IMR-90 (cell line): ENCODE results near the gene UPK1A. TPM values are rescaled to one million over a fixed set of nuclear protein-coding genes. Genes with fewer than 3 reads are reported as not detected.

Experiments
- ATAC-seq: fragments of 200-7000 bp; cut with Tn5 transposase; 2 replicates; pipeline ENCODE4 v1.9.1; 2020; ENCODE audit warnings: low read depth, mild to moderate bottlenecking, moderate library complexity
- BruUV-seq: library from RNA; stranded (reverse); fragments of 400-500 nt; replicated peaks from 2 replicates; lab custom pipeline; 2021; lab: Mats Ljungman, UMichigan
- CTCF ChIA-PET: fragments of 300-600 bp; formaldehyde crosslinking; extraction: SDS; loops from one replicate; lab custom pipeline; 2021; ENCODE audit warnings: antibody characterized with exemption; lab: Yijun Ruan, JAX
- POLR2A ChIA-PET: fragments of 300-600 bp; sonication (Branson Sonifier 250); formaldehyde crosslinking; loops from one replicate; lab custom pipeline; 2022; ENCODE audit warnings: antibody characterized with exemption; ENCODE audit not compliant: unreplicated experiment; lab: Charles Lee
- DNase-seq: peaks from one replicate; pipeline ENCODE4 v3.0.0; 2013
- H2AFZ ChIP-seq: replicated peaks from 2 replicates; pipeline ENCODE3; 2013; ENCODE audit warnings: low read length, mild to moderate bottlenecking; ENCODE audit not compliant: poor library complexity
- H2AK5ac ChIP-seq: 2 replicates; pipeline ENCODE4 v1.6.1; 2013; ENCODE audit warnings: low read depth, low read length, inconsistent platforms
- H2AK9ac ChIP-seq: replicated peaks from 2 replicates; pipeline ENCODE3; 2013; ENCODE audit warnings: mild to moderate bottlenecking, low read depth, low read length, moderate library complexity; ENCODE audit not compliant: poor library complexity
- H2BK120ac ChIP-seq: 2 replicates; pipeline ENCODE4 v1.6.1; 2013; ENCODE audit warnings: low read depth, low read length, inconsistent platforms
- H2BK15ac ChIP-seq: 3 replicates; pipeline ENCODE4 v1.6.1; 2013; ENCODE audit warnings: low read depth, low read length, inconsistent platforms
- H2BK20ac ChIP-seq: 2 replicates; pipeline ENCODE4 v1.6.1; 2013; ENCODE audit warnings: low read depth, mild to moderate bottlenecking, inconsistent platforms, low read length, moderate library complexity
- H2BK5ac ChIP-seq: 2 replicates; pipeline ENCODE4 v1.6.1; 2013; ENCODE audit warnings: mild to moderate bottlenecking, low read depth, low read length, inconsistent platforms; ENCODE audit not compliant: poor library complexity, severe bottlenecking
- H3K14ac ChIP-seq: replicated peaks from 2 replicates; pipeline ENCODE4 v1.6.1; 2013; ENCODE audit warnings: low read depth, low read length, inconsistent platforms
- H3K18ac ChIP-seq: 2 replicates; pipeline ENCODE4 v1.6.1; 2013; ENCODE audit warnings: low read depth, low read length, control low read depth
- H3K23ac ChIP-seq: 2 replicates; pipeline ENCODE4 v1.6.1; 2013; ENCODE audit warnings: low read depth, low read length, inconsistent platforms
- H3K27ac ChIP-seq: 2 replicates; pipeline ENCODE4 v1.5.1; 2013; ENCODE audit warnings: mild to moderate bottlenecking, control low read depth, low read length; ENCODE audit not compliant: insufficient read depth
- H3K27me3 ChIP-seq: 2 replicates; pipeline ENCODE4 v1.6.1; 2013; ENCODE audit warnings: low read length; ENCODE audit not compliant: control insufficient read depth, insufficient read depth
- H3K36me3 ChIP-seq: 2 replicates; pipeline ENCODE4 v1.6.1; 2013; ENCODE audit warnings: low read length, mixed read lengths; ENCODE audit not compliant: control insufficient read depth, insufficient read depth
- H3K4ac ChIP-seq: 2 replicates; pipeline ENCODE4 v1.6.1; 2013; ENCODE audit warnings: low read depth, low read length, inconsistent platforms
- H3K4me1 ChIP-seq: 2 replicates; pipeline ENCODE4 v1.6.1; 2013; ENCODE audit warnings: low read length, mixed read lengths; ENCODE audit not compliant: control insufficient read depth, insufficient read depth
- H3K4me2 ChIP-seq: 2 replicates; pipeline ENCODE4 v1.6.1; 2013; ENCODE audit warnings: low read depth, mild to moderate bottlenecking, control low read depth, low read length, moderate library complexity
- H3K4me3 ChIP-seq: 2 replicates; pipeline ENCODE4 v1.5.1; 2013; ENCODE audit warnings: low read depth, mild to moderate bottlenecking, control low read depth, low read length, moderate library complexity; ENCODE audit not compliant: insufficient read depth
- H3K56ac ChIP-seq: 2 replicates; pipeline ENCODE4 v1.6.1; 2013; ENCODE audit warnings: low read length, inconsistent platforms; ENCODE audit not compliant: insufficient read depth; ENCODE audit errors: extremely low read depth
- H3K79me1 ChIP-seq, 2 experiments: 2 replicates each; pipeline ENCODE4 v1.6.1; 2013; ENCODE audit warnings: low read length in 2 of 2, inconsistent platforms in 1 of 2, low read depth in 1 of 2
- H3K9ac ChIP-seq: 2 replicates; pipeline ENCODE4 v1.6.1; 2013; ENCODE audit warnings: low read depth, low read length, control low read depth
- H3K9me1 ChIP-seq: 2 replicates; pipeline ENCODE4 v1.6.1; 2013; ENCODE audit warnings: low read length, inconsistent platforms; ENCODE audit not compliant: insufficient read depth
- H3K9me3 ChIP-seq: 2 replicates; pipeline ENCODE4 v1.6.1; 2013; ENCODE audit warnings: low read length; ENCODE audit not compliant: control insufficient read depth, insufficient read depth
- H4K20me1 ChIP-seq: 2 replicates; pipeline ENCODE4 v1.6.1; 2013; ENCODE audit warnings: low read length, inconsistent platforms; ENCODE audit not compliant: insufficient read depth
- H4K5ac ChIP-seq: 2 replicates; pipeline ENCODE4 v1.6.1; 2013; ENCODE audit warnings: mild to moderate bottlenecking, low read depth, low read length, control low read depth
- H4K8ac ChIP-seq, 2 experiments: 2 replicates each; pipeline ENCODE4 v1.6.1; 2013; ENCODE audit warnings: low read depth in 2 of 2, low read length in 2 of 2, control low read depth in 1 of 2, inconsistent platforms in 1 of 2
- H4K91ac ChIP-seq: 2 replicates; pipeline ENCODE4 v1.6.1; 2013; ENCODE audit warnings: low read depth, low read length, inconsistent platforms; ENCODE audit not compliant: insufficient read depth
- BHLHE40 ChIP-seq: fragments of 150-350 bp; IDR thresholded peaks from 2 replicates; pipeline ENCODE4 v1.6.1; 2016; ENCODE audit warnings: mild to moderate bottlenecking, low read depth, low read length
- CHD1 ChIP-seq: IDR thresholded peaks from 2 replicates; pipeline ENCODE4 v1.6.1; 2012; ENCODE audit warnings: low read depth, low read length, improper control_type of control experiment
- CTCF ChIP-seq: conservative IDR thresholded peaks from 2 replicates; pipeline ENCODE4 v1.5.1; 2012; ENCODE audit warnings: mild to moderate bottlenecking, low read depth, low read length, improper control_type of control experiment
- ELK1 ChIP-seq: fragments of 150-350 bp; IDR thresholded peaks from 2 replicates; pipeline ENCODE4 v1.6.1; 2016; ENCODE audit warnings: low read depth, mild to moderate bottlenecking, low read length, moderate library complexity, borderline replicate concordance
- FOS ChIP-seq: fragments of 150-350 bp; IDR thresholded peaks from 2 replicates; pipeline ENCODE4 v1.6.1; 2016; ENCODE audit warnings: low read depth, low read length
- MAZ ChIP-seq: IDR thresholded peaks from 2 replicates; pipeline ENCODE4 v1.6.1; 2012; ENCODE audit warnings: low read depth, mild to moderate bottlenecking, low read length, improper control_type of control experiment, moderate library complexity, borderline replicate concordance
- NFE2L2 ChIP-seq: fragments of 150-350 bp; IDR thresholded peaks from 2 replicates; pipeline ENCODE4 v1.6.1; 2016; ENCODE audit warnings: low read depth, mild to moderate bottlenecking, low read length
- POLR2A ChIP-seq: IDR thresholded peaks from 2 replicates; pipeline ENCODE4 v1.6.1; 2012; ENCODE audit warnings: mild to moderate bottlenecking, low read depth, low read length
- RAD21 ChIP-seq: IDR thresholded peaks from 2 replicates; pipeline ENCODE4 v1.6.1; 2012; ENCODE audit warnings: low read length, improper control_type of control experiment
- RCOR1 ChIP-seq: IDR thresholded peaks from 2 replicates; pipeline ENCODE4 v1.6.1; 2012; ENCODE audit warnings: mild to moderate bottlenecking, low read length, improper control_type of control experiment; ENCODE audit not compliant: insufficient replicate concordance
- RFX5 ChIP-seq: IDR thresholded peaks from 2 replicates; pipeline ENCODE4 v1.8.0; 2012; ENCODE audit warnings: low read depth, mild to moderate bottlenecking, low read length, moderate library complexity
- SMC3 ChIP-seq: fragments of 150-350 bp; IDR thresholded peaks from 2 replicates; pipeline ENCODE4 v1.6.1; 2016; ENCODE audit warnings: low read depth, mild to moderate bottlenecking, antibody characterized with exemption, low read length, moderate library complexity
- WGBS, 2 experiments: methylation state at CpG; one replicate each; pipeline versions ENCODE4 v1.1.5 to v1.1.7; 2013; ENCODE audit warnings: missing lambda C conversion rate in 2 of 2; ENCODE audit not compliant: insufficient read length in 1 of 2; ENCODE audit errors: extremely low coverage in 2 of 2; 5-methylcytosine and 5-hydroxymethylcytosine counted together
- dilution Hi-C: fragments of 300-500 bp; cut with HindIII; formaldehyde crosslinking; loops from one replicate; pipeline ENCODE4 v1.14.3; 2018; ENCODE audit warnings: low sequenced_read_pairs; ENCODE audit not compliant: unreplicated experiment
- in situ Hi-C: fragments of 300-500 bp; cut with MboI; formaldehyde crosslinking; loops from 3 replicates; pipeline ENCODE4 v1.14.3; 2019; ENCODE audit warnings: low sequenced_read_pairs, inconsistent platforms, mixed read lengths
- intact Hi-C: fragments of 100-400 bp; cut with micrococcal nuclease; formaldehyde crosslinking; loops from 2 replicates; pipeline ENCODE4 v1.10.0; 2022
- polyA plus RNA-seq, 3 experiments: library from polyadenylated mRNA; depleted of rRNA; stranded (reverse); fragments of >200 nt; gene quantifications; 2 replicates each; pipeline ENCODE4 v1.2.3, GENCODE V29; 2012; ENCODE audit warnings: low replicate concordance in 1 of 3
- total RNA-seq: library from RNA; depleted of rRNA; stranded (reverse); fragments of >200 nt; gene quantifications from 2 replicates; pipeline ENCODE4 v1.2.3, GENCODE V29; 2012

Gene UPK1A
- total and polyA plus RNA-seq, 2 of the 4 experiments (the other 2 are of a cell fraction), result 0.21 TPM; not detected in 1

- peak overlapping the region; percentile 23 to 47; a peak in 2 of 4 replicates for H4K8ac ChIP-seq
- intact Hi-C loops (no loop called here), in situ Hi-C loops (no loop called here), dilution Hi-C loops (no loop called here)
- no peak overlapping the region for H2BK5ac ChIP-seq
- H3K4me2 ChIP-seq, result no peak overlapping the region
- no peak overlapping the region for H3K14ac ChIP-seq
- H2BK120ac ChIP-seq, result no peak overlapping the region; the same call in 1 of the 2 replicates
- H3K27me3 ChIP-seq, result no peaks in the 10 kb centered on the region
- DNase-seq, result no peak
- peak overlapping the region; percentile 16 for H2AFZ ChIP-seq
- peaks cover 5% of the 10 kb centered on the region for H4K20me1 ChIP-seq
- H2AK5ac ChIP-seq, result peak overlapping the region; percentile 69
- no peak overlapping the region for H3K9ac ChIP-seq
- H3K23ac ChIP-seq, result no peak overlapping the region
- peak overlapping the region; percentile 90 for H2AK9ac ChIP-seq
- CTCF ChIA-PET, result no interaction called here
- no peak overlapping the region for H4K91ac ChIP-seq
- no peak overlapping the region for H3K56ac ChIP-seq
- ATAC-seq, result no peak
- POLR2A ChIA-PET, result no interaction called here
- peaks cover 8% of the 10 kb centered on the region for H3K36me3 ChIP-seq
- peaks cover 23% of the 10 kb centered on the region for H3K9me1 ChIP-seq
- peak overlapping the region; percentile 1; the same call in 1 of the 2 replicates for H4K5ac ChIP-seq
- BruUV-seq, result no TSS peak
- H2BK20ac ChIP-seq, result peak overlapping the region; percentile 25; the same call in 1 of the 2 replicates
- no peak overlapping the region for H3K18ac ChIP-seq
- WGBS, 2 experiments, result 100% methylated on average over 4 of the region's 10 CpGs; no CpG with 5 or more reads in 1 of the 2 experiments
- H3K4ac ChIP-seq, result peak overlapping the region; percentile 16; the same call in 1 of the 2 replicates
- peaks cover 0 to 5% of the 10 kb centered on the region in 2 experiments; a peak in 1 of 4 replicates for H3K79me1 ChIP-seq
- TF ChIP-seq MAZ (no peak), NFE2L2 (no peak), POLR2A (no peak), SMC3 (no peak), BHLHE40 (no peak), RCOR1 (no peak), CHD1 (no peak), CTCF (no peak), RAD21 (no peak), FOS (no peak), ELK1 (no peak), RFX5 (no peak)
- no peak overlapping the region for H3K4me3 ChIP-seq
- no peak overlapping the region for H2BK15ac ChIP-seq
- no peak overlapping the region for H3K27ac ChIP-seq
- H3K9me3 ChIP-seq, result no peaks in the 10 kb centered on the region
- H3K4me1 ChIP-seq, result peaks cover 9% of the 10 kb centered on the region
Observed at GRCh38 chr19:35642312-35642711, 24.0 kb upstream of the UPK1A start.
